ENCODE measurements around the gene IFT20.
"Not testable (repeated sequence)": the region's sequence is repeated elsewhere in the genome, so short reads cannot be mapped to it uniquely, and the experiment has no call there.

The IFT20 gene

DNA sequence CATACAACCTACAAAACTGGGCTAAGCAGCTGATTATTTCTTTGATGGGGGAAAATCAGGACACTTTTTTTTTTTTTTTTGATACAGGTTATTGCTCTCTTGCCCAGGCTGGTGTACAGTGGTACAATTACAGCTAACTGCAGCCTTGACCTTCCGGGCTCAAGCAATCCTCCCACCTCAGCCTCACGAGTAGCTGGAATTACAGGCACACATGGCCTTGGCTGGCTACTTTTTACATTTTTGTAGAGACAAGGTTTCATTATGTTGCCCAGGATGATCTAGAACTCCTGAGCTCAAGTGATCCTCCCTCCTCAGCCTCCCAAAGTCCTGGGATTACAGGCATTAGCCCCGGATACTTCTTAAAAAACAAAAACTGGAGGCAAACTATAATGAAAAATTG, 36.8 kb downstream of the IFT20 start:
- DNase-seq = no peak

DNA sequence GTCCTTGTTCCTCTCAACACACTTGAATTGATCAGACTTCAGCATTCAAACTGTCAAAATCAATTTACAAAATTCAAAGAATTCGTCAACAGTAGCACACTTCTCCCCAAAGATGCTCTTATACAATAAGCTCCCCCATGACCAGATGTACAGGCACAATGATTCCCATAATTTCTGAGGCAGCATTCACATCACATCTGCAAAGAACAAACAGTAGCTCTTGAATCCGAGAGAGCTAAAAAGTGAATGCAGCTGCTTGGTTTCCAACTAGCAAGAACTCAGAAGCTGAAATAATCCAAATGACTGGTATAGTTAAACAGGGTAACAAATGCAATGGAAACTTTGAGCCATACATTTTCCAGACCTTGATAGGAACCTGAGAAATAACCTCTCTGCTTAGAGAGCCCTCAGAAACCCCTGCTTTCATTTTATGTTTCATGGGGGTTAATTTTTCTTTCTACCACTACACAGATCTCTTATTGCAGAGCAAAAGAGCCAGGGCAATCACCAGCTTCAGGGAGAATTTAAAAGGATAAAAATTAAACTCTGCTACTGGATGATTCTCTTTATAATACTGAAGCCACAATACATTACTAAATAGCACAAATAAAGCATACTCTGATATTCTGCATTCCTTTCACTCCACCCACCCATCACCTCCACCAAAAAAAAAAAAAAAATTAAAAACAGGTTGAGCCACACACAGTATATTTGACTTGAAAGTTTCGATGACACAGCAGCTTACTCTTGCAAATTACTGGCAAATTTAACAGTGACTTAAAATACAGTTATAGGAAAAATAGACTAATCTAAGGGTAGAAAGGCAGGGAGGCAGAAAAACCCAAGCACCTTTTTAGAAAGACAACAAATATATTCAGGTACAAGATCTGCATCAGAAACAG, 39.3 kb downstream of the IFT20 start:
- DNase-seq = no peak

DNA sequence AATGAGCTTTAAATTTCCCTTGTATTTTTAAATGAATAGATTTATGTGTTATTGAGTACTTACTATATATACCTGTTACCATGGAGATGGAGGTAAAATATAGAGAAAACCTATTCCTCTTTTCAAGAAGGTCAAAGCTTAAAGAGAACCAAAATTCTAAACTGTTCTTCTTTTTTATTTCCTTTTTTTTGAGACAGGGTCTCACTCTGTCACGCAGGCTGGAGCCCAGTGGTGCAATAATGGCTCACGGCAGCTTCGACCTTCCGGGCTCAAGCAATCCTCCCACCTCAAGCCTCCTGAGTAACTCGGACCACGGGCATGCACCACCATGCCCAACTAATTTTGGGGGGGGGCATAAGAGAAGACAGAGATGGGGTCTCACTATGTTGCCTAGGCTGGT, 41.3 kb downstream of the IFT20 start:
- no peak for DNase-seq

DNA sequence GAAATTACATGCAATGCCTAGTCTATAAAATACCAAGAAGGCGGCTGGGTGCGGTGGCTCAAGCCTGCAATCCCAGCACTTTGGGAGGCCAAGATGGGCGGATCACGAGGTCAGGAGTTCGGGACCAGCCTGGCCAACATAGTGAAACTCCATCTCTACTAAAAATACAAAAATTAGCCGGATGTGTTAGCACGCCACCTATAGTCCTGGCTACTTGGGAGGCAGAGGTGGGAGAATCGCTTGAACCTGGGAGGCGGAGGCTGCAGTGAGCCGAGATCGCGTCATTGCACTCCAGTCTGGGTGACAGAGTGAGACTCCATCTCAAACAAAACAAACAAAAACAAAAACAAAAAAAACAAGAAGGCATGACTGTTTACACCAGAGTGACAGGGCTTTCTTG, 42.4 kb downstream of the IFT20 start:
- not testable (repeated sequence) for DNase-seq

DNA sequence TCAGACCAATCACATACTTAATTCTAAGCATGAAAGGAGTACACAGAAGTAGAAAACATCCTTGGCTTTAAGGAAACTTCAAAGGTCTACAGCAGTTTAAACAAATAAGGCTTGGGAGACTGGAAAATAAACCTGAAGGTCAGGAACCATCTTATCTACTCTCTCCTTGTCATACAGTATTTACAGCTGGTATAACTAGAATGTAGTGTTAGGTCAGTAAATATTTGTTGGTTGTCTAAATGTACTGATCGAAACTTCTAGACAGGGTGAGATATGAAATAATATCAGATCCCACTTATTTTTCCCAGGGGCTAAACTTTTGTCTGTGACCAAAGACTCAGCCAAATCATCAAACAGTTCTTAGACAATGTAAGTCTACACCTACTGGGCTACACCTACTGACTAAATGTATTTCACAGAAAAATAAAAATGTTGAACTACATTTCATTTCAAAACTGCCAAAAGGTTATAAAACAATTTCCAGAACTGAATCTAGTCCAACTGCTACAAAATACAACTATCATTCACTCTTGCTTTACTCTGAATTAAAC, 43.4 kb downstream of the IFT20 start:
- no peak for DNase-seq

DNA sequence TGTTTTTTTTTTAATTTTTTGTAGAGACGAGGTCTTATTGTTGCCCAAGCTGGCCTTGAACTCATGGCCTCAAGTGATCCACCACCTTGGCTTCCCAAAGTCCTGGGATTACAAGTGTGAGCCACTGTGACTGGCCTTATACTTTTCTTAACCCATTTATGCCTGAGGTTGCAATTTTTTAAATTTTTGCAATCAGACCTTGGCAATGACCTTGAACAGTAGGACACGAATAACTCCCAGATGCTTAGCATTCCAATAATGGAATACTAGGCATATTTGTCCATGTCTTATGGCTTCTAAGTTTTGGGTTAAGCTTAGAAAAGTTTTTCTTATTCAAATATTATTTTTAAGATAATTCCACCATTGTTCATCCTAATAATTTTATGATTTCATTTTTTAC, 44.6 kb downstream of the IFT20 start:
- DNase-seq = no peak

DNA sequence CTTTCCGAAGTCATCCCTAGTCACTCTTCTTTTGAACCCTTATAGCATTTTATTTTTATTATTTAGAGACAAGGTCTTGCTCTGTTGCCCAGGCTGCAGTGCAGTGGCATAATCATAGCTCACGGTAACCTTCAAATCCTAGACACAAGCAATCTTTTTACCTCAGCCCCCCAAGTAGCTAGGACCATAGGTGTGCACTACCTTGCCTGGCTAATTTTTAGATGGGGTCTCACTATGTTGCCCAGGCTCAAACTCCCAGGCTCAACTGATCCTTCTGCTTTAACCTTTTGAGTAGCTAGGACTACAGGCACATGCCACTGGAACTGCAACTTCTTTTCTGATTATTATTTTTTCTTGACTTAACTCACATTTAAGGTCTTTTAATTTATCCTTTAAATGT, 49.3 kb downstream of the IFT20 start:
- DNase-seq = no peak

DNA sequence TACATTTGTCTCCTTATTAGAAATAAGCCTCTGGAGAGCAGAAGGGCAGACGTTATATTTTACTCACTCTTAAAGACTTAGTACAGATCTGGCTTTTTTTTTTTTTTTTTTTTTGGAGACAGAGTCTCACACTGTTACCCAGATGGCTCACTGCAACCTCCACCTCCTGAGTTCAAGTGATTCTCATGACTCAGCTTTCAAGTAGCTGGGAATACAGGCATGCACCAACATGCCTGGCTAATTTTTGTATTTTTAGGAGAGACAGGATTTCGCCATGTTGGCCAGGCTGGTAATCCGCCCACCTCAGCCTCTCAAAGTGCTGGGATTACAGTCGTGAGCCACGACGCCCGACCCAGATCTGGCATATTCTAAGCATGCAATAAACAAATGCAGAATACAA, 52.7 kb downstream of the IFT20 start:
- no peak for DNase-seq

DNA sequence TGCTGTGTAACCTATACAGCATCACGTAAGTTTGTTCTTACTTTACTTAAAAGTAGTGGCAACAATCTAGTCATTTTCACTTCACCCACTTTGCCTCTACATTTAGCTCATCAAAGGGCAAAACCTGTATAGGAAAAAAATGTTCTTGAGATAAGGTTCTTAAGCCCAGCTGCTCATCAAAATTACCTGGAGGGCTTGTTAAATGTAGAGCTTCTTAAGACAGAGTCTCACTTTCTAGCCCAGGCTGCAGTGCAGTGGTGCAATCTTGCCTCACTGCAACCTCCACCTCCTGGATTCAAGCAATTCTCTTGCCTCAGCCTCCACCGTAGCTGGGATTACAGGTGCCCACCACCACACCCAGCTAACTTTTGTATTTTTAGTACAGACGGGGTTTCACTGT, 54.4 kb downstream of the IFT20 start:
- no peak for DNase-seq

DNA sequence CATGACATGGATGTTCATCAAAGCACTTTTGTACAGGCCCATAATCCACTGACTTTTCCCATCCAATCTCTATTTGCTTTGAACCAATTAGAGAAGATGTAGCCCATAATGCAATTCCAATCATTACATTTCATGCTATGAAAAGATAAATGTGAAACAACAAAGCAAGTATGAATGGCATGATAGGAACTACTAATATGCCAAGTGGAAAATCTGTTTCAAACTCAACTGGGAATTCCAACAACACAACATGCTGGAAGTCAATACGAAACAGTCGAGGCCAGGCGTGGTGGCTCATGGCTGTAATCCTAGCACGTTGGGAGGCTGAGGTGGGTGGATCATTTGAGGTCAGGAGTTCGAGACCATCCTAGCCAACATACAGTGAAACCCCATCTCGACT, 55.9 kb downstream of the IFT20 start:
- DNase-seq = no peak
